Lower lobe of right lung (tissue), 2 donors: ENCODE data around the gene TTC22. TPM values are rescaled to one million over a fixed set of nuclear protein-coding genes. Genes with fewer than 3 reads are reported as not detected.

ENCODE experiments used
- ATAC-seq, 2 donors: fragments of 200-7000 bp; cut with Tn5 transposase; one replicate each; pipeline ENCODE4 v1.9.1; 2020 to 2022; ENCODE audit warnings: mild to moderate bottlenecking in 2 of 2, moderate library complexity in 2 of 2
- DNase-seq: peaks from one replicate; pipeline ENCODE4 v3.0.0-alpha.2; 2020
- H3K27ac ChIP-seq: fragments of 200-600 bp; one replicate; pipeline ENCODE4 v1.8.0; 2022
- H3K27me3 ChIP-seq: fragments of 200-600 bp; one replicate; pipeline ENCODE4 v1.8.0; 2022; ENCODE audit warnings: low read depth
- H3K36me3 ChIP-seq: fragments of 200-600 bp; one replicate; pipeline ENCODE4 v1.8.0; 2022; ENCODE audit warnings: mild to moderate bottlenecking
- H3K4me1 ChIP-seq: fragments of 200-600 bp; one replicate; pipeline ENCODE4 v1.8.0; 2022
- H3K4me3 ChIP-seq: fragments of 200-600 bp; one replicate; pipeline ENCODE4 v1.8.0; 2022; ENCODE audit warnings: mild to moderate bottlenecking
- H3K9me3 ChIP-seq: fragments of 200-600 bp; one replicate; pipeline ENCODE4 v1.8.0; 2022
- CTCF ChIP-seq: fragments of 200-600 bp; IDR thresholded peaks from one replicate; pipeline ENCODE4 v1.8.0; 2022; ENCODE audit warnings: antibody characterized with exemption, mild to moderate bottlenecking
- intact Hi-C: fragments of 100-400 bp; cut with DNase I; formaldehyde crosslinking; loops from one replicate; pipeline ENCODE4 v1.11.0; 2022
- long read RNA-seq: library from polyadenylated mRNA; unstranded; transcript quantifications from one replicate; pipeline ENCODE4 v2.0.0, GENCODE V29; 2021
- total RNA-seq: library from RNA; stranded (reverse); fragmentation: NEBNext Ultra II Directional; extraction: Animal tissue kit (Norgen Biotek cat#: 25700); gene quantifications from one replicate; pipeline ENCODE4 v1.2.1, GENCODE V29; 2021
- donor health status: DM: no; HTN: yes; CAD: no; lungs with severe emphysema.

The TTC22 gene
- 8.4 TPM for total RNA-seq
- long read RNA-seq, transcript TTC22-202 (7 exons, 3,345 nt), result major isoform, 7 of 9 reads
- long read RNA-seq, partial matches to known transcripts, result 0 of 9 reads
- long read RNA-seq, other reads (novel, unspliced or antisense), result 2 of 9 reads

GRCh38 chr1:54800899-54801759 lies at the start of gene TTC22:
Gene TTC22, minus strand, starts transcription at chr1:54801323. Its CDS starts 160 bp downstream, at chr1:54801163.
- H3K4me3 ChIP-seq, result peak within 1 kb of the TSS; percentile 65
- peak; percentile 53 for TF ChIP-seq CTCF
- no peaks in the 10 kb centered on the region for H3K9me3 ChIP-seq
- peaks cover 22% of the 10 kb centered on the region for H3K4me1 ChIP-seq
- no peaks in the 10 kb centered on the region for H3K36me3 ChIP-seq
- DNase-seq (peak; percentile 85), ATAC-seq (peak; percentile 89 to 94)
- intact Hi-C loops, result no loop called here
- H3K27me3 ChIP-seq, result peaks cover 15% of the 10 kb centered on the region
- H3K27ac ChIP-seq, result peak within 1 kb of the TSS; percentile 79

GRCh38 chr1:54850737-54851136 lies 49.6 kb upstream of the TTC22 start:
- ATAC-seq (no peak), DNase-seq (no peak)
- TF ChIP-seq CTCF, result no peak

GRCh38 chr1:54850069-54850730 lies 49.1 kb upstream of the TTC22 start:
- no peaks in the 10 kb centered on the region for H3K4me1 ChIP-seq
- no peaks in the 10 kb centered on the region for H3K27me3 ChIP-seq
- H3K9me3 ChIP-seq, result no peaks in the 10 kb centered on the region
- H3K4me3 ChIP-seq, result no peak overlapping the region
- ATAC-seq (no peak), DNase-seq (no peak)
- no peak overlapping the region for H3K27ac ChIP-seq
- intact Hi-C loops, result no loop called here
- TF ChIP-seq CTCF, result no peak
- H3K36me3 ChIP-seq, result peaks cover 57% of the 10 kb centered on the region

More at GRCh38 chr1:54850737-54851136, 49.6 kb upstream of the TTC22 start:
- Histone ChIP-seq H3K36me3 (peaks cover 57% of the 10 kb centered on the region), H3K9me3 (no peaks in the 10 kb centered on the region), H3K27me3 (no peaks in the 10 kb centered on the region), H3K27ac (no peak overlapping the region), H3K4me1 (no peaks in the 10 kb centered on the region), H3K4me3 (no peak overlapping the region)
- intact Hi-C loops, result no loop called here

DNA sequence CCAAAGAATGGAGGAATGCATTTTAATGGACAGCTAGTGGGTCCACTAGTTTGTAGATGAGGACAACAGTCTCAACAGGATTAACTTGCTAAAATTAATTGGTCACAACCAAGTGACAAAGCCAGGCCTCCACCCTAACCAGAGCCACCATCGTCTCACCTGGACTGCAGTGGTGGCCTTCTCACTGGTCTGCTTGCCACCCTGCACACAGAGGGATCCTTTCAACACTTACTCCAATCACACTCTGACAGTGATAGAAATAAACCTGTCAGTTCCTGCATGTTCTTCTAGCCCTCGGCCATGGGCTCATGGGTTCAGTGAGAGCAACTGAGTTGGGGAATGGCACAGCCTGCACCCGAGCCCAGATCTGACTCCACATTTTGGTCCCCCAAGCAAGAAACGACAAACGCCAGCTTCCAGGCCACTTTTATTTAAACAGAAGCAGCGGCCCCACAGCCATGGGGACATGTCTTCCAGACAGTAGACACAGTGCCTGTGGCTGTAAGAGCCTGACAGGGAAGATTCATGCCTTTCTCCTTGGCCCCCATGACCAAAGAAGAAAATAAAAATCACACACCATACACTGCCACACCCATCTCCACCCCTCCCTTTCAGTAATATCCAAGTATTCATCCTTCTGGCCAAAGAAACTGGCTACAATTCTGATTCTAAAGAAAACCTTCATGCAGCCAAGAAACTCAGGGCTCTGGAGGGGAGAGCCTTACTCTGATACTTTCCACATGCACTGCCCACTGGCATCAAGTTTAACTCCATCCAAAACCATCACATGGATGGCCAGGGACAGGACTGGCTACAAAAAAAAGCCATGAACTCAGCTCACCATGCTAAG lies 48.3 kb upstream of the TTC22 start:
- DNase-seq, result no peak
- ATAC-seq, result no peak
- Histone ChIP-seq H3K4me1 (no peaks in the 10 kb centered on the region), H3K9me3 (no peaks in the 10 kb centered on the region), H3K27me3 (no peaks in the 10 kb centered on the region), H3K4me3 (no peak overlapping the region), H3K27ac (no peak overlapping the region), H3K36me3 (peaks cover 57% of the 10 kb centered on the region)
- TF ChIP-seq CTCF, result no peak
- intact Hi-C loops, result no loop called here
